ENCODE measurements around the gene CXCL11. TPM values are rescaled to one million over a fixed set of nuclear protein-coding genes. Genes with fewer than 3 reads are reported as not detected.

The CXCL11 gene
- polyA plus RNA-seq, 2 of the 4 experiments (the other 2 are of a cell fraction) = not detected

DNA sequence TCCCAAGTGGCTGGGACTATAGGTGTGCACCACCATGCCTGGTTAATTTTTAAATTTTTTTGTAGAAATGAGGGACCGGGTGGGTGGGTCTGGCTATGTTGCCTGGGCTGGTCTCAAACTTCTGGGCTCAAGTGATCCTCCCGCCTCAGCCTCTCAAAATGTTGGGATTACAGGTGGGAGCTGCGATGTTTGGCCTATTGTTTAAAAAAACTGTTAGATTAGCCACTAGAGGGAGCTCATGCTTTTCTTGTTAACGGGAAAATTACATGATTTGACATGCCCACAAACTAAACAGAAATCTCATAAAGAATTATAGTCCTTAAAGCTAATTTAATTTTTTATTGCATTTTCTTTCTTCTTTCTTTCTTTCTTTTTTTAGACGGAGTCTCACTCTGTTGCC, 40.1 kb downstream of the CXCL11 start:
- peak in 1 of 2 experiments; percentile 44 for DNase-seq (ENCODE audit: low read depth in 1 of 2, low spot score in 1 of 2)
- CTCF ChIA-PET = interaction anchor here (0.6 to 3.8 kb wide), 22 partner anchors 14 to 107 kb away, joined by 3 to 28 read pairs (median 4); partner anchors contain the start of gene ART3
- 3% methylated on average over 5 of the region's 5 CpGs for WGBS (ENCODE audit: missing lambda C conversion rate)

DNA sequence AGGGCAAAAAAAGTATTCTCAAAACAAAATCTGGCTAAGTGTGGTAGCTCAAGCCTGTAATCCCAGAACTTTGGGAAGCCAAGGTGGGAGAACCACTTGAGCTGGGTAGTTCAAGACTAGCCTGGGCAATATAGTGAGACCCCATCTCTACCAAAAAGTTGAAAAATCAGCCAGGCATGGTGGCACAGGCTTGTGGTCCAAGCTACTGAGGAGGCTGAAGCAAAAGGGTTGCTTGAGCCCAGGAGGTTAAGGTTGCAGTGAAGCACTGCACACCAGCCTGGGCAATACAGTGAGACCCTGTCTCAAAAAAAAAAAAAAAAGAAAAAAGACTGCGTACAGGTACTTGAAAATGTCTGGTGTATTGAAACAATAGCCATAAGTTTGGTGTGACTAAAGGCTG, 43.4 kb downstream of the CXCL11 start:
- Histone ChIP-seq H3K9me3 (no peaks in the 10 kb centered on the region), H3K27ac (no peak overlapping the region), H3K4me2 (no peak overlapping the region), H3K4me3 (no peak overlapping the region), H3K4me1 (peaks cover 7% of the 10 kb centered on the region; the same call in 1 of the 3 replicates)
- ChIA-PET CTCF (interaction anchor here (0.9 to 2.1 kb wide), 5 partner anchors 10 to 188 kb away, joined by 3 to 6 read pairs (median 3); no protein-coding TSS in a partner anchor), POLR2A (no interaction called here)
- 20% methylated on average over 1 of the region's 1 CpG for WGBS (ENCODE audit: missing lambda C conversion rate)
- DNase-seq (ENCODE audit: low read depth in 1 of 2, low spot score in 1 of 2) (no peak), FAIRE-seq (no peak), ATAC-seq (no peak)
- TF ChIP-seq GATA3 (IDR thresholded peaks at IDR 0.05; ENCODE audit: borderline replicate concordance) (no peak), HDAC2 (IDR thresholded peaks at IDR 0.05) (no peak), FOSL2 (IDR thresholded peaks at IDR 0.05) (no peak), FOSL2 (CRISPR knock-in tag; IDR thresholded peaks at IDR 0.05) (no peak), EP300 (IDR thresholded peaks at IDR 0.05) (no peak), HOXB13 (CRISPR knock-in tag; IDR thresholded peaks at IDR 0.05; ENCODE audit: low read depth) (no peak), CBX2 (IDR thresholded peaks at IDR 0.05; ENCODE audit: borderline replicate concordance, low read depth) (no peak), EHMT2 (IDR thresholded peaks at IDR 0.05; ENCODE audit: low read depth) (no peak), MAFK (IDR thresholded peaks at IDR 0.05; ENCODE audit: partially characterized antibody) (no peak), CEBPB (IDR thresholded peaks at IDR 0.05) (no peak), ZC3H11A (IDR thresholded peaks at IDR 0.05) (no peak), POLR2A (IDR thresholded peaks at IDR 0.05; ENCODE audit: low read length) (no peak), RARB (CRISPR knock-in tag; IDR thresholded peaks at IDR 0.05) (no peak), POLR2AphosphoS2 (conservative IDR thresholded peaks at IDR 0.05; ENCODE audit: low read length) (no peak), TP53 (CRISPR knock-in tag; IDR thresholded peaks at IDR 0.05) (no peak)
- TF ChIP-seq, protein P1, sequence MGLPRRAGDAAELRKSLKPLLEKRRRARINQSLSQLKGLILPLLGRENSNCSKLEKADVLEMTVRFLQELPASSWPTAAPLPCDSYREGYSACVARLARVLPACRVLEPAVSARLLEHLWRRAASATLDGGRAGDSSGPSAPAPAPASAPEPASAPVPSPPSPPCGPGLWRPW (IDR thresholded peaks at IDR 0.05) = no peak
- TF ChIP-seq, protein P2, sequence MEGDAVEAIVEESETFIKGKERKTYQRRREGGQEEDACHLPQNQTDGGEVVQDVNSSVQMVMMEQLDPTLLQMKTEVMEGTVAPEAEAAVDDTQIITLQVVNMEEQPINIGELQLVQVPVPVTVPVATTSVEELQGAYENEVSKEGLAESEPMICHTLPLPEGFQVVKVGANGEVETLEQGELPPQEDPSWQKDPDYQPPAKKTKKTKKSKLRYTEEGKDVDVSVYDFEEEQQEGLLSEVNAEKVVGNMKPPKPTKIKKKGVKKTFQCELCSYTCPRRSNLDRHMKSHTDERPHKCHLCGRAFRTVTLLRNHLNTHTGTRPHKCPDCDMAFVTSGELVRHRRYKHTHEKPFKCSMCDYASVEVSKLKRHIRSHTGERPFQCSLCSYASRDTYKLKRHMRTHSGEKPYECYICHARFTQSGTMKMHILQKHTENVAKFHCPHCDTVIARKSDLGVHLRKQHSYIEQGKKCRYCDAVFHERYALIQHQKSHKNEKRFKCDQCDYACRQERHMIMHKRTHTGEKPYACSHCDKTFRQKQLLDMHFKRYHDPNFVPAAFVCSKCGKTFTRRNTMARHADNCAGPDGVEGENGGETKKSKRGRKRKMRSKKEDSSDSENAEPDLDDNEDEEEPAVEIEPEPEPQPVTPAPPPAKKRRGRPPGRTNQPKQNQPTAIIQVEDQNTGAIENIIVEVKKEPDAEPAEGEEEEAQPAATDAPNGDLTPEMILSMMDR (IDR thresholded peaks at IDR 0.05) = no peak
- TF ChIP-seq, protein P3, sequence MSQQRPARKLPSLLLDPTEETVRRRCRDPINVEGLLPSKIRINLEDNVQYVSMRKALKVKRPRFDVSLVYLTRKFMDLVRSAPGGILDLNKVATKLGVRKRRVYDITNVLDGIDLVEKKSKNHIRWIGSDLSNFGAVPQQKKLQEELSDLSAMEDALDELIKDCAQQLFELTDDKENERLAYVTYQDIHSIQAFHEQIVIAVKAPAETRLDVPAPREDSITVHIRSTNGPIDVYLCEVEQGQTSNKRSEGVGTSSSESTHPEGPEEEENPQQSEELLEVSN (IDR thresholded peaks at IDR 0.05; ENCODE audit: borderline replicate concordance, low read depth) = no peak
- TF ChIP-seq, protein P4, sequence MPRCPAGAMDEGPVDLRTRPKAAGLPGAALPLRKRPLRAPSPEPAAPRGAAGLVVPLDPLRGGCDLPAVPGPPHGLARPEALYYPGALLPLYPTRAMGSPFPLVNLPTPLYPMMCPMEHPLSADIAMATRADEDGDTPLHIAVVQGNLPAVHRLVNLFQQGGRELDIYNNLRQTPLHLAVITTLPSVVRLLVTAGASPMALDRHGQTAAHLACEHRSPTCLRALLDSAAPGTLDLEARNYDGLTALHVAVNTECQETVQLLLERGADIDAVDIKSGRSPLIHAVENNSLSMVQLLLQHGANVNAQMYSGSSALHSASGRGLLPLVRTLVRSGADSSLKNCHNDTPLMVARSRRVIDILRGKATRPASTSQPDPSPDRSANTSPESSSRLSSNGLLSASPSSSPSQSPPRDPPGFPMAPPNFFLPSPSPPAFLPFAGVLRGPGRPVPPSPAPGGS (IDR thresholded peaks at IDR 0.05) = no peak

More for the DNA sequence above, 40.1 kb downstream of the CXCL11 start:
- Histone ChIP-seq H3K9me3 (no peaks in the 10 kb centered on the region), H3K4me2 (no peak overlapping the region), H3K27ac (peak overlapping the region; percentile 32 to 72; a peak in 4 of 6 replicates), H3K4me3 (no peak overlapping the region), H3K4me1 (no peaks in the 10 kb centered on the region)
- peak in 1 of 2 experiments; percentile 36; a peak in 2 of 6 replicates for ATAC-seq
- FAIRE-seq = no peak
- TF ChIP-seq, protein P2 (IDR thresholded peaks at IDR 0.05) = peak; percentile 70
- peak; percentile 65 for TF ChIP-seq SMC3 (IDR thresholded peaks at IDR 0.05)
- peak; percentile 64 to 67 for TF ChIP-seq RAD21 (conservative IDR thresholded peaks at IDR 0.05 in 1 of 2, IDR thresholded peaks at IDR 0.05 in 1 of 2)
- no peak for TF ChIP-seq GATA3 (IDR thresholded peaks at IDR 0.05; ENCODE audit: borderline replicate concordance)
- POLR2A ChIA-PET = no interaction called here

Measured in A549 (cell line).